Hematopoietic multipotent progenitor cell treated with erythropoietin and hydrocortisone succinate and interleukin-3 and kit ligand, for 17 days (in vitro differentiated cells): ENCODE results near the gene CPNE6.
"Not testable (repeated sequence)": the region's sequence is repeated elsewhere in the genome, so short reads cannot be mapped to it uniquely, and the experiment has no call there.

Source experiments
- DNase-seq: peaks from one replicate; pipeline ENCODE4 v3.0.0-alpha.2; 2015; ENCODE audit warnings: low spot score

Gene CPNE6

DNA sequence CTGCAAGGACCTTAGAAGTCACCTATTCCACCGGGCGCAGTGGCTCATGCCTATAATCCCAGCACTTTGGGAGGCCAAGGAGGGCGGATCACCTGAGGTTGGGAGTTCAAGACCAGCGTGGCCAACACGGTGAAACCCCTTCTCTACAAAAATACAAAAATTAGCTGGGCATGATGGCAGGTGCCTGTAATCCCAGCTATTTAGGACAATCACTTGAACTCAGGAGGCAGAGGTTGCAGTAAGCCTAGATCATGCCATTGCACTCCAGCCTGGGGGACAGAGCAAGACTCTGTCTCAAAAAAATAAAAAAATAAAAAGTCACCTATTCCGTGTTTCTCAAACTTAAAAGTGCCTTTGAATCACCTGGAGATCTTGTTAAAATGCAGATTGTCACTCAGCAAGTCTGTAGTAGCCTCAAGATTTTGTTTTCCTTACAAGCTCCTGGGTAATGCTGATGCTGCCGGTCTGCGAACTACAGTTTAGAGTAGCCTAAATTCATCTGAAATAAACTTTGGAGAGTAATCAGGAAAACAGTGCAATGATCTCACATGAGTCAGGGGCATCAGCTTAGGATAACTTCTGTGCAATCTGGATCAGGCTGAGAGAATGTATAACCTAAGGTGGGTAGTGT, 34.4 kb downstream of the CPNE6 start:
- DNase-seq: not testable (repeated sequence)

DNA sequence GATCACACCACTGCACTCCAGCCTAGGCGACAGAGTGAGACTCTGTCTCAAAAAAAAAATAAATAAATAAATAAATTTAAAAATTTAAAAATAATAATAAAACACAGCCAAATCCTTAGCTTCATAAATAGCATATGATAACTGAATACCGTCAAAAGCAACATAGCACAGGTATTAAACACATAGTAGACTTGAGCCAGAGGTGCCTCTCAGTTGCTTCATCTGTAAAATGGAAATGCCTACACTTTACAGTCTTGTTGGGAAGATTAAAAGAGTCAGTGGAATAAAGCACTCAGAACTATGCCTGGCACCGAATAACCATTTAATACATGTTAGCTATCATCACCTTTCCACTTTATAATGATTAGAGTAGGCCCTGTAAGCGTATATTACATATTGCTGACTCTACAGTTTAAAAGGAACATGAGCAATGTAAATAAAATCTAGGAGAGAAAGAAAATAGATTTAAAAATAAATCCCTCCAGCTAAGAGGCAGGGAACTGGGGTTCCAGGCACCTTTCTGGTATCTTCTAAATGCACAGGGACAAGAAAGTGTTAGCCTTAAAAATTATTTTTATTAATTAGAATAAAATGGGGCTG, 35.4 kb downstream of the CPNE6 start:
- no peak for DNase-seq

GRCh38 chr14:24108336-24108874, 37.0 kb downstream of the CPNE6 start:
- DNase-seq: no peak

DNA sequence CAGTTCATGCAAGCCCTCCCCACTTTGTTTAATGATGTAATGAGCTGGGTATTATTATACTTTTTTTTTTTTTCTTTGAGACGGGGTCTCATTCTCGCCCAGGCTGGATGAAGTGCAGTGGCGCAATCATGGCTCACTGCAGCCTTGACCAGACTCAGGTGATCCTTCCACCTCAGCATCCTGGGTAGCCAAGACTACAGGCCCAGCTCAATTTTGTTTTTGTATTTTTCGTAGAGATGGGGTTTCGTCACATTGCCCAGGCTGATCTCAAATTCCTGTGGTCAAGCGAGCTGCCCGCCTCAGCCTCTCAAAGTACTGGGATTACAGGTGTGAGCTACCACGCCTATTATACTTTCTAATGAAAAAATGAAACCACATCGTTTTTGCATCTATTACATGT, 38.7 kb downstream of the CPNE6 start:
- DNase-seq: no peak

GRCh38 chr14:24110523-24110922, 39.2 kb downstream of the CPNE6 start:
- no peak for DNase-seq

DNA sequence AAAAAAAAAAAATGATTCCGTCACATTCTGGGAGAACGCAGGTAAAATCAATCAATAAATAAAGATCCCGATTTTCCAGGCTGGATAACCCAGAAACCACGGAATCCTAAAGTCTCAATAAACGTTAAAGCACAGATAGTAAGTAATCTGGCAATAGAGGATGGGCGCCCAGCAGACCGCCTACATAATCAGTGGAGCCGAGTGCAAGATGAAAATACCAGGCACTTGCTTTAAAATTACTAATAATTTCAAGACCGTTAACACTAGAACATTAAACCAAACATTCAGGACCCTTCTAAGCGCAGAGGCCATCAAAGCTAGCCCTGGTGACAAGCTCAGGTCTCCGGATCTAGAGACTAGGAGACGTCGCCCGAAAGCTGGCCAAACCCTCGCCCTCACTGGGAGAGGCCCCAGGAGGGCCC, 42.0 kb downstream of the CPNE6 start:
- no peak for DNase-seq

- peak; percentile 84 for DNase-seq
Observed at GRCh38 chr14:24113801-24114531, 42.6 kb downstream of the CPNE6 start.

- peak; percentile 100 for DNase-seq
Observed at GRCh38 chr14:24114532-24115421, 43.4 kb downstream of the CPNE6 start, which contains the start of the genes DCAF11 and NRL. DCAF11 (plus strand) TSS chr14:24114777; CDS start chr14:24115595, 818 bp downstream. NRL (minus strand) TSS chr14:24114949; CDS start chr14:24082848, 32,101 bp downstream.

- DNase-seq: no peak
Observed at GRCh38 chr14:24115422-24116127, 44.2 kb downstream of the CPNE6 start.

- peak; percentile 52 for DNase-seq
Observed at GRCh38 chr14:24116128-24116814, 44.9 kb downstream of the CPNE6 start.

DNA sequence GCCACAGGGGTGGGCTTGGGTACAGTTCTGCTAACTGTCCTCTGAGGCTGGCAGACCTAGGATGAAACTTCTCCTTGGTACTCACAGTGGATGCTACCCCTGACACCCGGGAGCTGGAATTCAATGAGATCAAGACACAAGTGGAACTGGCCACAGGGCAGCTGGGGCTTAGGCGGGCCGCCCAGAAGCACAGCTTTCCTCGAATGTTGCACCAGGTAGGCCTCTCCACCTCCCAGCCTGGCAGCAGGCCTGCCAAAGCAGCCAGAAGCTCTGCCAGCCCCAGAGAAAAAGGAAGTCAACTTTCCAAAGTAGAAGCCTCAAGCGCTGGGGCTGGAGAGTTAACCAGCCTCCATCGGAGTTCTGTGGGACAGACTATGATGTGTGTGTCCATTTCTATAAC, 45.8 kb downstream of the CPNE6 start:
- peak; percentile 30 for DNase-seq

- DNase-seq: no peak
Observed at GRCh38 chr14:24119691-24120090, 48.3 kb downstream of the CPNE6 start.

DNA sequence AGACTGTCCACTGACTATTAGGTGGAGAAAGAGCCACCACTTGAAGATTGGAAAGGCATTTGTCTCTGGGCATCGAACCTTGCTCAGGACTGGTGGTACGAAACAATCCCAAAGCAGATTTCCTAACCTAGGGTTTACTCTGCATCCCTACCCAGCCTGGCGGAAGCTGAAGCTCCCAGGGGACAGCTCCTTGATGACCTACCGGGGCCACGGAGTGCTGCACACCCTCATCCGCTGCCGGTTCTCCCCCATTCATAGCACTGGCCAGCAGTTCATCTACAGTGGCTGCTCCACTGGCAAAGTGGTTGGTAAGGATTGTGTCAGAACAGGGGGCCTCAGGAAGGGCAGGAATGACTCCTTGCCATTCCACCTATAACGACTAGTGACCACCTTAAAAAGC, 49.8 kb downstream of the CPNE6 start:
- DNase-seq: no peak

DNA sequence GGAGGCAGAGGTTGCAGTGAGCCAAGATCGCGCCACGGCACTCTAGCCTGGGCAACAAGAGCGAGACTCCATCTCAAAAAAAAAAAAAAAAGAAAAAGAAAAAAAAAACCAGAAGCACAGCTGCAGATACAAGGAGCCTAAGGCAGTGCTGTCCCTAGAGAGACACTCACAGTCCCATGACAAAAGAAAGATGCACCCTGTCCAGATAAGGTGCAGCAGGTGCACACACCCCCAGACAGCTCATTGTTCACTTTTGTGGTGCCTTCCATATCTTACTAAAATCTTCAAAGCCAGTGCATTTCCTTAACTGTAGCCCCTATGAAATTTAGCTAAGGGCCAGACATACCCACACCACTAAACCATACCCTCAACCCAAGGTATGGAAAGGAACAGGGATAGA, 51.1 kb downstream of the CPNE6 start:
- DNase-seq: no peak

DNA sequence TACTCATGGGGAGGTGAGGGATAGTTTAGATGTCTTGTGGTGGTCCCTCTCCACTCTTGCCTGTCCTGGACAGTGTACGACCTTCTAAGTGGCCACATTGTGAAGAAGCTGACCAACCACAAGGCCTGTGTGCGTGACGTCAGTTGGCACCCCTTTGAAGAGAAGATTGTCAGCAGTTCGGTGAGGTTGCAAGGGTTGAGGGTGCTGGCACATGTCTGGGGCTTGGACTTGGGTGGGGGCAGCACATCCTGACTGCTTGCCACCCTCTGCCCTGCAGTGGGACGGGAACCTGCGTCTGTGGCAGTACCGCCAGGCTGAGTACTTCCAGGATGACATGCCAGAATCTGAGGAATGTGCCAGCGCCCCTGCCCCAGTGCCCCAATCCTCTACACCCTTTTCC, 51.5 kb downstream of the CPNE6 start:
- DNase-seq: peak; percentile 74

- DNase-seq: peak; percentile 90
Observed at GRCh38 chr14:24123424-24124417, 52.4 kb downstream of the CPNE6 start.

- peak; percentile 4 for DNase-seq
Observed at GRCh38 chr14:24126939-24127338, 55.6 kb downstream of the CPNE6 start.

GRCh38 chr14:24127673-24128072, 56.3 kb downstream of the CPNE6 start:
- peak; percentile 4 for DNase-seq
